Cardiac muscle cell (in vitro differentiated cells and primary cell): ENCODE data around the gene STAT2. TPM values are rescaled to one million over a fixed set of nuclear protein-coding genes. Genes with fewer than 3 reads are reported as not detected.

Source experiments
- DNase-seq, 2 donors: peaks; one replicate each; pipeline versions ENCODE4 v3.0.0 to v3.0.0-alpha.2; 2010 to 2017; ENCODE audit warnings: low read depth in 1 of 2, low spot score in 1 of 2
- H3K27ac ChIP-seq: fragments of 200-600 bp; sonication (generic); 2 replicates; pipeline ENCODE4 v1.5.1; 2016
- H3K27me3 ChIP-seq: fragments of 200-600 bp; sonication (generic); 2 replicates; pipeline ENCODE4 v1.6.0; 2016; ENCODE audit warnings: control low read depth
- H3K36me3 ChIP-seq: fragments of 200-600 bp; sonication (generic); 2 replicates; pipeline ENCODE4 v1.5.1; 2016; ENCODE audit warnings: control low read depth
- H3K4me1 ChIP-seq: fragments of 200-600 bp; sonication (generic); 2 replicates; pipeline ENCODE4 v1.8.1; 2017; ENCODE audit warnings: low read depth, mild to moderate bottlenecking, mixed run types
- H3K4me3 ChIP-seq: fragments of 200-600 bp; sonication (generic); 2 replicates; pipeline ENCODE4 v1.5.1; 2016; ENCODE audit warnings: mild to moderate bottlenecking
- H3K9me3 ChIP-seq: fragments of 200-600 bp; sonication (generic); 2 replicates; pipeline ENCODE4 v1.5.1; 2017; ENCODE audit warnings: low read depth, mild to moderate bottlenecking, control low read depth
- CTCF ChIP-seq: IDR thresholded peaks from 2 replicates; pipeline ENCODE4 v1.5.1; 2012; ENCODE audit warnings: low read depth, mild to moderate bottlenecking, low read length
- polyA plus RNA-seq: library from polyadenylated mRNA; unstranded; fragments of >200 nt; fragmentation: Nextera tagmentation; extraction: Ambion mirVana; gene quantifications from 2 replicates; pipeline ENCODE4 v1.2.1, GENCODE V29; 2016
- total RNA-seq: library from RNA; depleted of rRNA; stranded (reverse); fragments of >200 nt; gene quantifications from 2 replicates; pipeline ENCODE4 v1.2.3, GENCODE V29; 2016

Gene STAT2
- total and polyA plus RNA-seq, 2 experiments from 2014 or later = 56.2 to 78.7 TPM

GRCh38 chr12:56315249-56315621 is 44.7 kb downstream of the STAT2 start:
- no peak for DNase-seq
- Histone ChIP-seq H3K27ac (peak overlapping the region; percentile 88), H3K4me1 (peaks cover 5% of the 10 kb centered on the region), H3K4me3 (peak overlapping the region; percentile 70), H3K36me3 (peaks cover 37% of the 10 kb centered on the region), H3K27me3 (no peaks in the 10 kb centered on the region), H3K9me3 (no peaks in the 10 kb centered on the region)
- TF ChIP-seq CTCF = no peak

GRCh38 chr12:56311003-56311402 is 48.9 kb downstream of the STAT2 start:
- DNase-seq = no peak
- no peaks in the 10 kb centered on the region for H3K9me3 ChIP-seq
- no peaks in the 10 kb centered on the region for H3K27me3 ChIP-seq
- H3K27ac ChIP-seq = no peak overlapping the region
- H3K4me3 ChIP-seq = no peak overlapping the region
- peaks cover 5% of the 10 kb centered on the region for H3K4me1 ChIP-seq
- no peak for TF ChIP-seq CTCF
- H3K36me3 ChIP-seq = peaks cover 53% of the 10 kb centered on the region

- H3K27me3 ChIP-seq = no peaks in the 10 kb centered on the region
- H3K36me3 ChIP-seq = peaks cover 49% of the 10 kb centered on the region
- no peak for TF ChIP-seq CTCF
- DNase-seq = no peak
- H3K9me3 ChIP-seq = no peaks in the 10 kb centered on the region
- no peak overlapping the region for H3K27ac ChIP-seq
- H3K4me3 ChIP-seq = no peak overlapping the region
- no peaks in the 10 kb centered on the region for H3K4me1 ChIP-seq
These were observed 51.2 kb downstream of the STAT2 start for GRCh38 chr12:56308714-56309113.

- Histone ChIP-seq H3K9me3 (no peaks in the 10 kb centered on the region), H3K27me3 (no peaks in the 10 kb centered on the region), H3K27ac (no peak overlapping the region), H3K4me3 (no peak overlapping the region), H3K36me3 (peaks cover 39% of the 10 kb centered on the region), H3K4me1 (no peaks in the 10 kb centered on the region)
- no peak for DNase-seq
- TF ChIP-seq CTCF = no peak
These were observed 52.5 kb downstream of the STAT2 start for GRCh38 chr12:56307221-56307965.

- Histone ChIP-seq H3K27ac (no peak overlapping the region), H3K4me3 (no peak overlapping the region), H3K9me3 (no peaks in the 10 kb centered on the region), H3K4me1 (peaks cover 18% of the 10 kb centered on the region), H3K27me3 (no peaks in the 10 kb centered on the region), H3K36me3 (peaks cover 27% of the 10 kb centered on the region)
- no peak for TF ChIP-seq CTCF
- DNase-seq = no peak
These were observed 54.9 kb downstream of the STAT2 start for GRCh38 chr12:56304872-56305590.
